HUES48 (cell line): ENCODE data around the gene SLC66A3.

Experiments used
- H3K27ac ChIP-seq: one replicate; pipeline ENCODE4 v1.7.0; 2013; ENCODE audit warnings: low read depth, low read length, inconsistent platforms
- H3K27me3 ChIP-seq: 2 replicates; pipeline ENCODE4 v1.6.1; 2013; ENCODE audit warnings: mild to moderate bottlenecking, low read length; ENCODE audit not compliant: control insufficient read depth, insufficient read depth
- H3K36me3 ChIP-seq: 2 replicates; pipeline ENCODE4 v1.6.1; 2013; ENCODE audit warnings: low read length; ENCODE audit not compliant: control insufficient read depth, insufficient read depth
- H3K4me1 ChIP-seq: 2 replicates; pipeline ENCODE4 v1.6.1; 2013; ENCODE audit warnings: mild to moderate bottlenecking, low read length; ENCODE audit not compliant: control insufficient read depth, insufficient read depth
- H3K4me3 ChIP-seq: 2 replicates; pipeline ENCODE4 v1.5.1; 2013; ENCODE audit warnings: mild to moderate bottlenecking, low read depth, low read length
- H3K9ac ChIP-seq: 2 replicates; pipeline ENCODE4 v1.6.1; 2013; ENCODE audit warnings: mild to moderate bottlenecking, low read depth, low read length, moderate library complexity
- H3K9me3 ChIP-seq: 2 replicates; pipeline ENCODE4 v1.6.1; 2013; ENCODE audit warnings: low read length; ENCODE audit not compliant: control insufficient read depth, insufficient read depth

The SLC66A3 gene

GRCh38 chr2:11141319-11141718 lies 13.9 kb upstream of the SLC66A3 start:
- no peaks in the 10 kb centered on the region for H3K27me3 ChIP-seq
- no peaks in the 10 kb centered on the region for H3K36me3 ChIP-seq
- H3K4me3 ChIP-seq, result no peak overlapping the region
- H3K4me1 ChIP-seq, result no peaks in the 10 kb centered on the region
- no peak overlapping the region for H3K27ac ChIP-seq
- no peak overlapping the region for H3K9ac ChIP-seq
- no peaks in the 10 kb centered on the region for H3K9me3 ChIP-seq

GRCh38 chr2:11142330-11142729 lies 12.9 kb upstream of the SLC66A3 start:
- no peaks in the 10 kb centered on the region for H3K27me3 ChIP-seq
- H3K9ac ChIP-seq, result no peak overlapping the region
- no peak overlapping the region for H3K27ac ChIP-seq
- H3K36me3 ChIP-seq, result no peaks in the 10 kb centered on the region
- no peaks in the 10 kb centered on the region for H3K4me1 ChIP-seq
- H3K9me3 ChIP-seq, result no peaks in the 10 kb centered on the region
- no peak overlapping the region for H3K4me3 ChIP-seq

GRCh38 chr2:11142987-11143386 lies 12.3 kb upstream of the SLC66A3 start:
- Histone ChIP-seq H3K36me3 (no peaks in the 10 kb centered on the region), H3K4me3 (no peak overlapping the region), H3K4me1 (no peaks in the 10 kb centered on the region), H3K9ac (no peak overlapping the region), H3K9me3 (no peaks in the 10 kb centered on the region), H3K27me3 (no peaks in the 10 kb centered on the region), H3K27ac (no peak overlapping the region)

GRCh38 chr2:11144077-11144737 lies 11.1 kb upstream of the SLC66A3 start:
- no peaks in the 10 kb centered on the region for H3K36me3 ChIP-seq
- no peak overlapping the region for H3K4me3 ChIP-seq
- no peak overlapping the region for H3K9ac ChIP-seq
- no peaks in the 10 kb centered on the region for H3K4me1 ChIP-seq
- H3K9me3 ChIP-seq, result no peaks in the 10 kb centered on the region
- no peak overlapping the region for H3K27ac ChIP-seq
- no peaks in the 10 kb centered on the region for H3K27me3 ChIP-seq

- H3K4me3 ChIP-seq, result no peak overlapping the region
- H3K4me1 ChIP-seq, result no peaks in the 10 kb centered on the region
- H3K27me3 ChIP-seq, result no peaks in the 10 kb centered on the region
- no peaks in the 10 kb centered on the region for H3K36me3 ChIP-seq
- no peaks in the 10 kb centered on the region for H3K9me3 ChIP-seq
- H3K9ac ChIP-seq, result no peak overlapping the region
- H3K27ac ChIP-seq, result no peak overlapping the region
Measured at GRCh38 chr2:11144738-11145079, 10.6 kb upstream of the SLC66A3 start.

GRCh38 chr2:11145350-11145749 lies 9.9 kb upstream of the SLC66A3 start:
- Histone ChIP-seq H3K4me1 (no peaks in the 10 kb centered on the region), H3K4me3 (no peak overlapping the region), H3K9ac (no peak overlapping the region), H3K36me3 (no peaks in the 10 kb centered on the region), H3K27me3 (no peaks in the 10 kb centered on the region), H3K27ac (no peak overlapping the region), H3K9me3 (no peaks in the 10 kb centered on the region)

GRCh38 chr2:11146076-11146475 lies 9.2 kb upstream of the SLC66A3 start:
- H3K9ac ChIP-seq, result no peak overlapping the region
- no peaks in the 10 kb centered on the region for H3K36me3 ChIP-seq
- H3K9me3 ChIP-seq, result no peaks in the 10 kb centered on the region
- H3K4me1 ChIP-seq, result no peaks in the 10 kb centered on the region
- no peak overlapping the region for H3K4me3 ChIP-seq
- no peaks in the 10 kb centered on the region for H3K27me3 ChIP-seq
- H3K27ac ChIP-seq, result no peak overlapping the region

- Histone ChIP-seq H3K27ac (no peak overlapping the region), H3K9me3 (no peaks in the 10 kb centered on the region), H3K4me1 (no peaks in the 10 kb centered on the region), H3K36me3 (no peaks in the 10 kb centered on the region), H3K27me3 (0 out of 2 replicates have a peak, but pooled peaks cover under 1% of the 10 kb centered on the region), H3K4me3 (no peak overlapping the region), H3K9ac (no peak overlapping the region)
Measured at GRCh38 chr2:11147263-11147662, 8.0 kb upstream of the SLC66A3 start.

- Histone ChIP-seq H3K9ac (no peak overlapping the region), H3K36me3 (no peaks in the 10 kb centered on the region), H3K4me3 (no peak overlapping the region), H3K27me3 (peaks cover 19% of the 10 kb centered on the region), H3K9me3 (no peaks in the 10 kb centered on the region), H3K4me1 (peaks cover 7% of the 10 kb centered on the region), H3K27ac (no peak overlapping the region)
Measured at GRCh38 chr2:11152591-11152990, 2.7 kb upstream of the SLC66A3 start.

GRCh38 chr2:11154016-11154922 lies 998 bp upstream of the SLC66A3 start:
- H3K9me3 ChIP-seq, result no peaks in the 10 kb centered on the region
- H3K27ac ChIP-seq, result peak overlapping the region; percentile 67
- H3K27me3 ChIP-seq, result peaks cover 19% of the 10 kb centered on the region
- peak overlapping the region; percentile 58 for H3K4me3 ChIP-seq
- H3K4me1 ChIP-seq, result peaks cover 7% of the 10 kb centered on the region
- no peaks in the 10 kb centered on the region for H3K36me3 ChIP-seq
- H3K9ac ChIP-seq, result peak overlapping the region; percentile 50

GRCh38 chr2:11154923-11155380 lies 315 bp upstream of the SLC66A3 start:
- H3K36me3 ChIP-seq, result no peaks in the 10 kb centered on the region
- peak overlapping the region; percentile 58 for H3K4me3 ChIP-seq
- H3K9me3 ChIP-seq, result no peaks in the 10 kb centered on the region
- peaks cover 7% of the 10 kb centered on the region for H3K4me1 ChIP-seq
- peak overlapping the region; percentile 67 for H3K27ac ChIP-seq
- peak overlapping the region; percentile 50 for H3K9ac ChIP-seq
- peaks cover 19% of the 10 kb centered on the region for H3K27me3 ChIP-seq
